ENCODE data around the gene CCDC12. TPM values are rescaled to one million over a fixed set of nuclear protein-coding genes. Genes with fewer than 3 reads are reported as not detected.

Gene CCDC12
- total and polyA plus RNA-seq, 4 donors, result 34.2 to 129 (median 70.0) TPM

DNA sequence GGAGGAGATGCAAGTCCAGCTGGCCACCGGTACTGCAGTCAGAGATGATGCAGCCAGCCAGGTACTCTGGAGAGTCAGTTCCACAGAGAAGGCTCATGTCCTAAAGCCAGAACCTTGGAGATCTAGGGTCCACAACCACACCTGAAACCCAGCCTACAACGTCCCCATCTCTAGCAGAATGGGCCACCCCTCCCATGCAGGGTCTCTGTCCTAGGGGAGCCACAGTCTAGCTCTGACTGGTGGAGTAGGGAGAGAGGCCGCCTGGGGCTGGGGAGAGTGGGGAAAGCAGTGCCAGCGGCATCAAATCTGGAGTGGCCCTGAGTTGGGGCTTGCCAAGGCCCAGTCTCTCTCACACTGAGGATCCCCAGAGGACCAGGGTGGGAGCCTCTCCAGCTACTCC, 55.5 kb downstream of the CCDC12 start:
- Histone ChIP-seq H3K27me3 (ENCODE audit: control insufficient read depth in 3 of 3, insufficient read depth in 3 of 3, low read length in 2 of 3) (no peaks in the 10 kb centered on the region), H3K4me3 (no peak overlapping the region), H3K9me3 (ENCODE audit: control insufficient read depth in 4 of 4, insufficient read depth in 3 of 4, low read length in 3 of 4) (peaks cover 0 to 5% (median 2%) of the 10 kb centered on the region in 4 donors), H3K4me1 (ENCODE audit: control insufficient read depth in 5 of 5, insufficient read depth in 5 of 5, low read length in 5 of 5) (peaks cover 0 to 7% (median 0%) of the 10 kb centered on the region in 5 donors), H3K36me3 (ENCODE audit: control insufficient read depth in 4 of 4, insufficient read depth in 4 of 4, low read length in 4 of 4) (peaks cover 13 to 60% (median 46%) of the 10 kb centered on the region in 4 donors), H3K9ac (ENCODE audit: insufficient read depth in 1 of 2, low read length in 2 of 2) (no peak overlapping the region), H3K27ac (ENCODE audit: low read depth in 1 of 2, low read length in 1 of 2) (no peak overlapping the region)
- no peak for ATAC-seq (ENCODE audit: insufficient read depth, low FRiP score)
- TF ChIP-seq, protein P1, sequence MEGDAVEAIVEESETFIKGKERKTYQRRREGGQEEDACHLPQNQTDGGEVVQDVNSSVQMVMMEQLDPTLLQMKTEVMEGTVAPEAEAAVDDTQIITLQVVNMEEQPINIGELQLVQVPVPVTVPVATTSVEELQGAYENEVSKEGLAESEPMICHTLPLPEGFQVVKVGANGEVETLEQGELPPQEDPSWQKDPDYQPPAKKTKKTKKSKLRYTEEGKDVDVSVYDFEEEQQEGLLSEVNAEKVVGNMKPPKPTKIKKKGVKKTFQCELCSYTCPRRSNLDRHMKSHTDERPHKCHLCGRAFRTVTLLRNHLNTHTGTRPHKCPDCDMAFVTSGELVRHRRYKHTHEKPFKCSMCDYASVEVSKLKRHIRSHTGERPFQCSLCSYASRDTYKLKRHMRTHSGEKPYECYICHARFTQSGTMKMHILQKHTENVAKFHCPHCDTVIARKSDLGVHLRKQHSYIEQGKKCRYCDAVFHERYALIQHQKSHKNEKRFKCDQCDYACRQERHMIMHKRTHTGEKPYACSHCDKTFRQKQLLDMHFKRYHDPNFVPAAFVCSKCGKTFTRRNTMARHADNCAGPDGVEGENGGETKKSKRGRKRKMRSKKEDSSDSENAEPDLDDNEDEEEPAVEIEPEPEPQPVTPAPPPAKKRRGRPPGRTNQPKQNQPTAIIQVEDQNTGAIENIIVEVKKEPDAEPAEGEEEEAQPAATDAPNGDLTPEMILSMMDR (IDR thresholded peaks at IDR 0.05; ENCODE audit: control extremely low read depth, extremely low read depth), result no peak
- no peak for DNase-seq
- 83 to 99% methylated on average over 4 of the region's 4 CpGs for WGBS, 2 donors

DNA sequence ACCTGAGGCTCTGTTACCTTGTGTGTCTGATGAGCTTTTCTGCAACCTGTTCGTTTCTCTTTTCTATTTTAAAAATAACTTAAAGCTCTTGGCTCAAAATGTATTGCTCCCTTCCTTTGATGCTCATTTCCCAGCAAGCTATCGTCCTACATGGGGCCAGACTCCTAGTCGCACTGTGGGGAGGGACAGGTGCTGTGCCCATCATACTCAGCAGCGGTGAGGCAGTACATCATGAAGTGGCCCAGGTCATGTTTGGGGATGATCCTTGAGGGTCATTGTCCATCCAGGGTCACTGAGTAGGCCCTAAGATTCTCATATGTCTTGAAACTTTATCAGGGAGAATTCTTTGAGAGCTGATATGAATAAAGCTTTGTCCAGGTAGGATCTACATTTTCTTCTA, 57.9 kb downstream of the CCDC12 start:
- peaks cover 0 to 5% (median under 1%) of the 10 kb centered on the region in 5 donors for H3K4me1 ChIP-seq (ENCODE audit: control insufficient read depth in 5 of 5, insufficient read depth in 5 of 5, low read length in 5 of 5)
- 96 to 99% methylated on average over 4 of the region's 4 CpGs for WGBS, 2 donors
- TF ChIP-seq, protein P1 (IDR thresholded peaks at IDR 0.05; ENCODE audit: control extremely low read depth, extremely low read depth), result no peak
- no peak overlapping the region for H3K4me3 ChIP-seq
- H3K9ac ChIP-seq (ENCODE audit: insufficient read depth in 1 of 2, low read length in 2 of 2), result no peak overlapping the region
- H3K27me3 ChIP-seq (ENCODE audit: control insufficient read depth in 3 of 3, insufficient read depth in 3 of 3, low read length in 2 of 3), result no peaks in the 10 kb centered on the region
- DNase-seq, result no peak
- peaks cover 10 to 44% (median 37%) of the 10 kb centered on the region in 4 donors for H3K36me3 ChIP-seq (ENCODE audit: control insufficient read depth in 4 of 4, insufficient read depth in 4 of 4, low read length in 4 of 4)
- peaks cover 0 to 5% (median 2%) of the 10 kb centered on the region in 4 donors for H3K9me3 ChIP-seq (ENCODE audit: control insufficient read depth in 4 of 4, insufficient read depth in 3 of 4, low read length in 3 of 4)
- no peak overlapping the region for H3K27ac ChIP-seq (ENCODE audit: low read depth in 1 of 2, low read length in 1 of 2)
- ATAC-seq (ENCODE audit: insufficient read depth, low FRiP score), result no peak

DNA sequence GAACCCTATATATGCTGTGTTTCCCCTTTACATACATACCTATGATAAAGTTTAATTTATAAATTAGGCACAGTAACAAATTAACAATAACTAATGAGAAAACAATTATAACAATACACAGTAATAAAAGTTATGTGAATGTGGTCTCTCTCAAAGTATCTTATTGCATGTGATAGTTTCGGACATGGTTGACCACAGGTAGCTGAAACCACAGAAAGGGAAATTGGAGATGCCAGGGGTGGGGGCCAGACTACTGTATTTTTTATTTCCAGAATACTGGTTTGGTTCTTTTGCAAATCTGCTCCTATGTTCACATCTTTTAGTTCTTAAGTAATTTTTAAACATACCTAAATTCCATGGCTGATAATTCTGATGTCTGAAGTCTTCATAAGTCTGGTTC, 58.3 kb downstream of the CCDC12 start:
- Histone ChIP-seq H3K36me3 (ENCODE audit: control insufficient read depth in 4 of 4, insufficient read depth in 4 of 4, low read length in 4 of 4) (peaks cover 10 to 41% (median 34%) of the 10 kb centered on the region in 4 donors), H3K9ac (ENCODE audit: insufficient read depth in 1 of 2, low read length in 2 of 2) (no peak overlapping the region), H3K27ac (ENCODE audit: low read depth in 1 of 2, low read length in 1 of 2) (no peak overlapping the region), H3K27me3 (ENCODE audit: control insufficient read depth in 3 of 3, insufficient read depth in 3 of 3, low read length in 2 of 3) (no peaks in the 10 kb centered on the region), H3K4me3 (no peak overlapping the region), H3K9me3 (ENCODE audit: control insufficient read depth in 4 of 4, insufficient read depth in 3 of 4, low read length in 3 of 4) (peaks cover 0 to 5% (median 2%) of the 10 kb centered on the region in 4 donors), H3K4me1 (ENCODE audit: control insufficient read depth in 5 of 5, insufficient read depth in 5 of 5, low read length in 5 of 5) (peaks cover 0 to 7% (median 4%) of the 10 kb centered on the region in 5 donors)
- WGBS, 2 donors, result 48 to 81% methylated on average over 1 of the region's 1 CpG
- ATAC-seq (ENCODE audit: insufficient read depth, low FRiP score) (no peak), DNase-seq (no peak)
- TF ChIP-seq, protein P1 (IDR thresholded peaks at IDR 0.05; ENCODE audit: control extremely low read depth, extremely low read depth), result no peak

DNA sequence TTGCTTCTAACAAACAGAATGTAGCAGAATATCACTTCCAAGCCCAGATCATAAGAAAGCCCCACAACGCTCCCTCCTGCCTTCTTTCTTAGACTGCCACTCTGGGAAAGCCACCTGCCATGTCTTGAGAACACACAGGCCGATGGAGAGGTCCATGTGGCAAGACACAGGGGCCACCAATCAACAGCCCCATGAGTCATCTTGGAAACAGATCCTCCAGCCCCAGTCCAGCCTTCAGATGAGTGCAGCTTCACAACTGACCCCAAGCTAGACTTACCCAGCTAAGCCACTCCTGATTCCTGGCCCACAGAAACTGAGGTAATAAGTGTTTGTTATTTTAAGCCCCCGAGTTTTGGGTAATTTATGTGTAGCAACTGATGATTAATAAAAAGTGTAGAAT, 59.3 kb downstream of the CCDC12 start:
- TF ChIP-seq, protein P1 (IDR thresholded peaks at IDR 0.05; ENCODE audit: control extremely low read depth, extremely low read depth), result no peak
- Histone ChIP-seq H3K4me3 (no peak overlapping the region), H3K27ac (ENCODE audit: low read depth in 1 of 2, low read length in 1 of 2) (no peak overlapping the region), H3K4me1 (ENCODE audit: control insufficient read depth in 5 of 5, insufficient read depth in 5 of 5, low read length in 5 of 5) (peaks cover 0 to 7% (median 4%) of the 10 kb centered on the region in 5 donors), H3K27me3 (ENCODE audit: control insufficient read depth in 3 of 3, insufficient read depth in 3 of 3, low read length in 2 of 3) (no peaks in the 10 kb centered on the region), H3K9ac (ENCODE audit: insufficient read depth in 1 of 2, low read length in 2 of 2) (no peak overlapping the region), H3K9me3 (ENCODE audit: control insufficient read depth in 4 of 4, insufficient read depth in 3 of 4, low read length in 3 of 4) (peaks cover 0 to 5% (median 2%) of the 10 kb centered on the region in 4 donors), H3K36me3 (ENCODE audit: control insufficient read depth in 4 of 4, insufficient read depth in 4 of 4, low read length in 4 of 4) (peaks cover 10 to 36% (median 27%) of the 10 kb centered on the region in 4 donors)
- no peak for DNase-seq
- no peak for ATAC-seq (ENCODE audit: insufficient read depth, low FRiP score)
- WGBS, 2 donors, result 77 to 96% methylated on average over 3 of the region's 3 CpGs
